HG03342 (cell line): Measurements from ENCODE around the gene MAP4K3.

Source experiments
- ATAC-seq: cut with Tn5 transposase; IDR thresholded peaks from one replicate; pipeline ENCODE4 v1.9.1; 2021; ENCODE audit warnings: mild to moderate bottlenecking, moderate library complexity; ENCODE audit not compliant: unreplicated experiment

Gene MAP4K3

DNA sequence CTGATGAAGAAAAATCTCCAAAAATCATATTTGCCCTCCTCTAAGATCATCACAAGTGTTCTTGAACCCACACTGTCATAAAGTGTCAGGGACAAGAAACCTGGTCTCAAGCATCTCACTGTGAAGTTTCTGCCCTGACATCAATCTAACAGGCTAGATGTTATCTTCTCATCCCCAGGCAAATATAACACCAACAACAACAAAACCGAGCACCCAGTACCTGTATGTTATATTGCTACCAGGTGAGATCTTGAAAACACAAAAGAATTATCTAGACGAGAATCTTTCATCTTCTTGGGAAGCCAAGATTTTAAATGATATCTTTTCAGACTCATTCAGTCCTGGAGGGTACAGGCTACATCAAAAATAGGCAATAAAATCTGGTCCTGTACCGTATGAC is 8.8 kb upstream of the MAP4K3 start:
- no peak for ATAC-seq

DNA sequence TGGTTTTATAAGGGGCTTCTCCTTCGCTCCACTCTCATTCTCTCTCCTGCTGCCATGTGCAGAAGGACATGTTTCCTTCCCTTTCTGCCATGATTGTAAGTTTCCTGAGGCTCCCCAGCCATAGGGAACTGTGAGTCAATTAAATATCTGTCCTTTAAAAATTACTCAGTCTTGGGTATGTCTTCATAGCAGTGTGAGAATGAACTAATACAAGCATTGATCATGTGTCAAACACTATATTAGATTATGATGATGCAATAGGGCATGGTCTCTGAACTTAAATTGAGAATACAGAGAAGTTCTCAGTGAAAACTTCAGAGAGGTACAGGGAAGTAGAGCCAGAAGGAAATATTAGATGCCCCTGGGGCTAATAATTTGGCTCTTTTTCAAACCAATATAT is 5.9 kb upstream of the MAP4K3 start:
- no peak for ATAC-seq

DNA sequence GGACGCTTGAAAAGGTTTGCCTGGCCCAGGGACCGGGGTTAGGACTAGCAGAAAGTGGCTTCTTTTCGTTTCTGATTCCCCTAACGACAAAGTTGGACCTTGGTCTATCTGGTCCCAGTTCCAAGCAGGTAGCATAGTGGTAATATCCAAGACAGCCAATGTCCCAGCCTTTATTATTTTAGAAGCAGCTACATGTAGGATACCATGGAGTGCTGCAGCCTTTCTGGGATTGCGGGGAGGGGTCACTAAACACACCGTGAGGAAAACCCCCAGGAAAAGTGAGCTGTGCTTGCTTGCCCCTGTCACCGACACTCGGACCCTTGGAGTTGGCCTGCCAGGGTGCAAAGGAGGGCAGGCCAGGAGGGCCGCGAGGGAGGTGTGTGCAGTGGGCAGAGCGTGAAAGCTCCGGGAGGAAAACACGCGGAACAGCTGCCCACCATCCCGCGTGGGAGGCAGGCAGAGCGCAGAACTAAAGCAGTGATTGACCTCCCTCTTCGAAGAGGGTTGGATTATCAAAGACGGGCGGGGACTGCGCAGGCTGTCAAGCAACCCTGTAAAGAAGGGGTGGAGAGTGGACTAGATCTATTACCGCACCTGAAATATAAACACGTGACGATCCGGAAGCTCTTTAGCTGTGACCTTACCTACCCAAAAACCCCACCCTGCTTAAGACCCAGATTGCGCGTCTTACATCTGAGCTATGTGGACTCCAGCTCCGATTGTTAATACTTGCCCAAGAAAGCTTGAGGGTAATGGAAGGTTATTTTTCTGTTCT is 624 bp upstream of the MAP4K3 start:
- peak; percentile 60 for ATAC-seq

DNA sequence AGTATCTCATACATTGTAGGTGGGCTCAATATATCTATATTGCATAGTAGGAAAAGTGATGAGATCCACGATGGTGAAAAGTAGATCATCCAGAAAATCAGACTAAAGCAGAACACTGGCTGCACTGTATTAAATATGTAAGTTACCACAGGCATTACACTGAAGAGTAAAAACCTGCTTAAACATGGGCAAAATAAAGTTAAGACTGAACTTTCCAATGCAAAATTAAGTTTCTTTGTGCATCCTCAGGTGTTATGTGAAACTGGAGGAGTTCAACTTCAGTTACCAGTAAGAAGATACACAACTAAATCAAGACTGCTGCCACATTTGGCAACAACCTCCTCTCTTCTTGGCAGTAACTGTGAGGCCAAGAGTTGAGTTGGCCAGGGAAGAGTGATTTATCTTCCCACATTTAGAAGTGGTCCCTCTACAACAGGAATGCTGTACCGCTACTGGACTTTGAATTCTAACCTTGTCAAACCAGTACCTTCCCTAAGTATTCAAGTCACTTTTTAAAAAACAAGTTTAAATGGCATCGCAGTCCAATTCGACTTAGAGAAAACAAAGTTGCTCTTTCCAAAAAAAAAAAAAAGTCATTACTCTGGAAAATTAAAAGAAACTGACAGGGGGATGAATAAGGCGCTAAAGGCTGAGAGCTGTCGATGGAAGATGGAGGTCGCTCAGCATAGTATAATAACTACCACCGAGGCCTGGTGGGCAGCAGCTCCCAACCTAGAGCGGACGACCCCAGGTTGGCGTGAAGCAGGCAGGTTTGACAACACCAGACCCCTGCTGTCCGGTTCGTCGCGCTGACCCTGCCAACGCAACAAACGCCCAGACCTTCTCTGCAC is 1.1 kb downstream of the MAP4K3 start:
- no peak for ATAC-seq

DNA sequence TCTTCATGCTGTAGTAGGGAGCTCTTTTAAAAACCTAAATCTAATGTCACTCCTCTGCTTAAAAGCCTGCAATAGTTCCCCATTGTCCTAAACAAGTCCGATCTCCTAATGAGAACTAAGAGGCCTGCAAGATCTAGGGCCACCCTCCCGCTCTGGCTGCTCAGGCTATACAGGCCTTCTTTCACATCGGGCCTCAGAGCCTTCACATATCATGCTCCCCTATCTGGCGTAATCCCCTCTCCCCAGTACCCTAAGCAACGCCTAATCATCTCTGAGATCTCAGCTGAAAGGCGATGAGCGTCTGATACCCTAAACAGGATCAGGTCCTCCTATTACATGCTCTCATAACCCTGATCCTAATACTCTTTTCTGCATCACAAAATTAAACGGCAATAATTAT is 1.9 kb downstream of the MAP4K3 start:
- ATAC-seq, result no peak

DNA sequence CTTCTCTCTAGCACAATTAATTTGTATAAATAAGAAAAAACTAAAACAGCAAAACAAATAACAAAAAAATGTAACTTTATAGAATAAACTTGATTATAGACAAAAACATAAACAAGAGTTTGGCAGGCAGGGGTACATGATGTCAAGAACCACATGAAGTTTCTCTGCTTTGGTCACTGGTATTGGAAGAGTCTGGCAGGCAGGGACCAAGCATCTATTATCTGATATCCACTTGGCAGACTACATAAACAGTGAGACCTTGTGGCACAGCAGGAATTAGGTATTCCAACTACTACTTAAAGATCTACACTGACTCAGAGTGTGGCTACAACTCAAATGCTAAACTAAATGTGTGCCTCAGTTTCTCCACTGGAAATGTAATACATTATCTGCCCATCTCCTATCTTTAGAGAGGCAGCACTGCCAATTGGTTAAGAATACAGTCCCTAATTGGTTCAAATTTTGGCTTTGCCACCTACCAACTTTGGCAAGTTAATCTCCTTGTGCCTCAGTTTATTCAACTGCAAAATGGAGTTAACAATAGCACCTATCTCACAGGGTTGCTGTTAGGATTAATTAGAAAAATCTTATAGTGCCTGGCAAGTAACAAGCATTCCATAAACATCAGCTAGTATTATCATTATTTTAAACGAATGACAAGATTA is 2.7 kb downstream of the MAP4K3 start:
- ATAC-seq, result no peak

DNA sequence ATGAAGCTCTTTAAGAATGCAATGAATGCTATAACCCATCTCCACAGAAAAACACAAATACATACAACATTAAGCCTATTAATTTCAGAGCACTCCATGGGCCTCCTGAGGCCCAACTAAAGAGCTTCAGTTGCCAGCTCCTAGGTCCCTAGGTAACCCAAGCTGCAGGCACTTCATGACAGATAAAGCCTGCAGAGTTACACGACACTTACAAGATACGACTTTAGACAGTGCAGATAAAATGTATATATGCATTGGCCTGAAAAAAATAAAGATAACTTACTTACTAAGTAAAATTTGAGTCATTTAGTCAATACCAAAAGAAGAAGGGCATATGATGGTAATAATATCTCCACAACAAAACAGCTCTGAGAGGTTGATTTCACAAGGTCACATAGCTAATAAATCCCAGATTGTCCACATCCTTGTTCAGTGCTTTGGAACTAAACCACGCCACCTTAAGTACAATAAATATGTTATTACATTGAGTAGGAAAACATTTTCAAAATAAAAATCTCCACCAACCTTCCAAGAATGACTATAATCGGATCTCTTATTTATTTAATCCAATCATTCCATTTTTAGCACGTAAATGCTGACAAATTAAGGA is 3.4 kb downstream of the MAP4K3 start:
- no peak for ATAC-seq

DNA sequence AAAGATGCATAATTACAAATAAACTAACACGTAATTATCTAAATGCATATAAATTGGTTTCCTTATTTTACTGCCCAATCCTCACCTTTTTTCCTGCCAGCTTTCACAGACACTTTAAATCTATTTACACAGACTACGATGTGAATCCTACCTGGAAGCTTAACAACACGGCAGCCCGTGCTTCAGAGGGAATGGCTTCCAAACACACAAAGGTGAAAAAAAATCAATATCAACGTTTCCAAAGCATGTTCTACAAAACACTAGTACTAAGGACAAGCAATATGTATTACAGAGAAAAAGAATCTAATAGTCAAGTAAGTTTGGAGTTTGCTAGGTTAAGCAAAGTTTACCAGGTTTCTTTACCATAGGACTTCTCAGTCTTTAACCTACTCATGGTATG is 4.4 kb downstream of the MAP4K3 start:
- no peak for ATAC-seq

DNA sequence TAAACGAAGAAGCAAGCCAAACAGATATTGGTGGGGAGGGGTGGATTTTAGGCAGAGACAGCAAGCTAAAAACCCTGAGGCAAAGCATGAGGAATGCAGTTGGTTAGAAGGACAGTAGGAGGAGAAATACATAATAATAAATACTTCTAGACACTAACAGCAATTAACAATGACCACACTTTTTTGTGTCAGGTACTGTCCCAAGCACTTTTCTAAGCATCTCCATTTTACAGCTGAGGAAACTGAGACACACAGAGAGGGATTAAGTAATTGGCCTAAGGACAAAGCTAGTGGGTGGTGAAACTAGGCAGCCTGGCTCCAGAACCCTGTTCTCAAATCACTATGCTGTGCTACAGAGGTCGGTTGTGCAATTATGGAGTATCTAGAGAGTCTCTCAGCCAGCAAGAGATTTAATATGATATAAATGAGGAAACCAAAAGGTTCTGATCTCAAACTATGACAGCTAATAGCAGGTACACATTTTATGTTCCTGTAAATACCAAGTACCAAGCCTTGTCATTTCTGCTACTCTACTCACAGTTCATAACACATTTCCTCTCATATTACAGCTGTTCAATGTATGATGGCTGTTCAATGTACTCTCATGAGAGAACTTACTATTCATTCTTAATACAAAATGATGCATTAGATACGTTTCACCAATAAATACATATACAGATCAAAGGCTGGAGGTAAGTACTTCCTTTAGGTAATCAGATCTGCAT is 5.3 kb downstream of the MAP4K3 start:
- ATAC-seq, result no peak

DNA sequence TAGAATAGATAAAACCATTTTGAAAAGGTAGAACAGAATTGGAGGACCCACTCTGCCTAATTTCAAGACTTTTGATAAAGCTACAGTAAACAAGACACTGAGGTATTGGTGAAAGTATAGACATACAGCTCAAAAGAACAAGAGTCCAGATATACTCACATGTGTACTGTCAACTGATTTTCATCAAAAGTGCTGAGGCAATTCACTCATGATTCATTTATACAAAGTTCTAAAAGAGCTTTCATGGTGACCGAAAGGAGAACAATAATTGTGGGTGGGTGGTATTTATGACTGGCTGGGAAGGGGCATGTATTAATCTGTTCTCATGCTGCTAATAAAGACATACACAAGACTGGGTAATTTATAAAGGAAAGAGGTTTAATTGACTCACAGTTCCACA is 7.3 kb downstream of the MAP4K3 start:
- no peak for ATAC-seq

DNA sequence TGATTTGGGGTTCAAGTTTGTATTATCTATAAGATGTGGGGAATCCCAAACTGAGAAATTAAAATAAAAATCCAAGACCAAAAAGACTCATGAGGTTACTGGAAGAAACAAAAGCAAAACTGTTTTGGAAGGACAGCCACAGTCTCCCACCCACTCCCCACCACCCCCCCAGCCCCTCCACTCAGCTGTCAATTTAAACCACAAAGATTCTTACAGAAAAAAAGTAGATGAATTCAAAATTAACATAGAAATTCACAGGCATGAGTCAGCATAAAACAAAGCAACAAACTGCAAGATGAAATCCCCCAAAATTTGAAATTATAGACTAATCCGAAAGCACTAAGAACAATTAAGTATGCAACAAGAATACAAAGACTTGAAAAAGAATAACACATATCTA is 12.1 kb downstream of the MAP4K3 start:
- ATAC-seq, result no peak

DNA sequence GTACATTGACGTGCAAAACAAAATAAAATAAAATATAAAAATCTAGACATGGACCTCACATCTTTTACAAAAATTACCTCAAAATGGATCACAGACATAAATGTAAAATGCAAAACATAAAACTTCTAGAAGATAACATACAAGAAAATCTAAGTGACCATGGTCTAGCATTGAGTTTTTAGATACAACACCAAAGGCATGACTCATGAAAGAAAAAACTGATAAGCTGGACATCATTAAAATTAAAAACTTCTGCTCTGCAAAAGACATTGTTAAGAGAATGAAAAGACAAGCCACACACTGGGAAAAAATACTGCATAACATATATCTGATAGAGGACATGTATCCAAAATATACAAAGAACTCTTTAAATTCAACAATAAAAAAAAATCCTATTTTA is 14.4 kb downstream of the MAP4K3 start:
- no peak for ATAC-seq

DNA sequence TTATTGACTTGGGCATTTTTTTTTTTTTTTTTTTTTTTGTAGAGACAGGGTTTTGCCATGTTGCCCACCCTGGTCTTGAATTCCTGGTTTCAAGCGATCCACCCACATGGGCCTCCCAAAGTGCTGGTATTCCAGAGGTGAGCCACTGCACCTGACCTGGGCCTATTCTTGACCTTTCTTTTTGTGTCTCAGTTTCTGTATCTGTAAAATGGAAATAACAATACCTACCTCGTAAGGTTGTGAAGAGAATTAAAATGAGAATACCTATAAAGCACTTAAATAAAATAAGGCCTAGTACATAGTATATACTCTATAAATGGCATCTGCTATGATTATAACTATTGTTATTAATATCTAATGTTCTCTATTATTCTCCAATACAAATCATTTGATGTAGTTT is 15.7 kb downstream of the MAP4K3 start:
- no peak for ATAC-seq

DNA sequence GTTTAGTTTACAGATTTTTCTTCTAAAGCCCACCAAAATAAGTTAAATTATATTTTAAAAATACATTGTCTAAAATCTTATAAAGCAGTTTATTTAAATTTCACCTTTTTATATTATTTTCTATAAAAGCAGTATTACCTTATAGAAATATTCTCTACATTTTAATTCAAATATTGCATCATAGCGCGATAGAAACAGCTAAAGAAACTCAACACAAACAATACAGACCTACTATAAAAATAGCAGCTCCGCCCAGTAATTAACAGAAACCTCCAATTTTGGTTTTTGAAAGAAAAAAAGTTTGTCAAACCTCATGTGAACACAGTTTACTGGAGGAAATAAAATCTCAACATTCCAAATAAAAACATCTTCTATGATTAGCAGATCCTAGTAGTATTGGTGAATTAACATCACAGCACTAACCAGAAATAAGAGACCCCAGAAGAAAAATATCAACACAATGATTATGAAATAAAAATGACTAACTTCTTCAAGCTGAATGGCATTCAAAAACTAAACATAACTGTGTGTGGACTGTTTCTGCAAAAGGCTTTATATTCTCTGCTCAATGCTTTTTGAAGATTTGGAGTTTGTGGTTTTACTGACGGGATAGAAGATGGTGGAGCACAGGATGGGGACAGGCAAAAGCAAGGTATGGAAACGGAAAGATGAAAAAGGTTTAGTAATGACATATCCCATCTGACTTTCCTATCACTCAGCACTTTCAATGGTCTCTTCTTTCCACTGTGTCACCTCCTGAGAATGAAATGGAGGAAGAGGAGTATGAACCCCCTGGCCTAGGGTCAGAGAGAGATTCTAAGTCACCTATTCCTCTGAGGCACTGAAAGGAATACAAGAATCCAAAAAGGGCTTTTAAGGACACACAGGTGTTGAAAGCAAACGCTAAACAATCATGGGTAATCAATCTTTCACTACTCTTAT is 17.5 kb downstream of the MAP4K3 start:
- ATAC-seq, result no peak

DNA sequence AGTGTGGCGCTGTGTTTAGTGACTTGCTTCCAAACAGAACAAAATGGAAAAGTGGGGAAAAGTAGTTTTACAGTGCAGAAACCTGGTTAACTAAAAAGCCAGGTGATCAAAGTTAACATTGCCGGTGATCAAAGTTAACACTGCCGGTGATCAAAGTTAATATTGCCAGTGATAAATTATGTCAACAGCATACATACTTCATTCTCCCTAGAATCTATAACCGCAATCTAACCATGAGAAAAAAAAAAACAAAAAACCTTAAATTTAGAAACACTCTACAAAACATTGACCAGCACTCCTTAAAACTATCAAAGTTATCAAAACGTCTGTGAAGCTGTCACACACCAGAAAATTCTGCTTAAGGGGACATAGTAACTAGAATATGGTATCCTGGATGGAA is 18.6 kb downstream of the MAP4K3 start:
- no peak for ATAC-seq

DNA sequence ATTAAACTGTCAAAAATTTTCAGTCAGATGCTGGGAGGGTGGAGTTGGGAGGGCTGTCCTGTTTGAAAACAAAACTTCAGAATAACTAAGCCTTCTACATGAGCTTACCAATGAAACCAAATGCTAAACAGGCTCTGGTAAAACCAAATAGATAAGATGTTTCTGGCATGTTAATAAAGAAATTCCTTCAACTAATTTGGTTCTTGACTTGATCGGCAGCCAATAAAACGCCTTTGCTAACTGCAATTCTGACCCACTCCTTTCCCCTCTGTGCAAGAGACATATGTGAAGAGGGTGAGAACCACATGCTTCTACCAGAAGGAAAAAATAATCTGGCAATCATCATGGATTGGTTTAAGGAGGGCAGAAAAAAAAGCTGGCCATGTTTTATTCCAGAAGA is 20.9 kb downstream of the MAP4K3 start:
- ATAC-seq, result no peak

DNA sequence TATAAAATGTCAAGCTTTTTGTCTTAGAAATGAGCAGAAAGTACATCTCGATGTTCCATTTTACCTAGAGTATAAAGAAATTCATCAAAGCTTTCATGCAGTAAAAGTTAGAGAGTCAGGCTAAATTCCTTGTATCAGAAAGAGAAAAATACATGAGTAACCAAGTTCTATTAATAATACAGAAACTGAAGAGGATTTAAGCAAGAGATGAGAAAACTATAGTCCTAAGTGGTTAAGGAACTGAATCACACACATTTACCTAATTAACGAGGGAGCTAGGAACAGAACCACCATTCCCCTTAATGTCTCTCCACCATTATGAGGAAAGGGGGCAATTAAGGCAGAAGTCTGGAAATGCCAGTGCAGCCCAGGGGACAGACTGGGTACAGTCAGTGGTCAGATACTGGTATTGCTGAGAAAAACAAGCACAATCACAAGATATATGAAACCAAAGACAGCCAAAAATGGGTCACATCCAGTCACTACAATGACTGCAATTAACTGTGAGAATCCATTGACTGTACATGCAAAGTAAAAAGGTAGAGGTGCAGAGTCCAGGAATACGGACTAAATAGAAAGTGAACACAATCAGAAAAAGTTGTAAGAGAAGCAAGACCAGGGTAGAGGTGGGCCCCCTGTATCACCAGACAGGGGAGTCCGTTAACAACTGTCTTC is 23.9 kb downstream of the MAP4K3 start:
- peak; percentile 36 for ATAC-seq

DNA sequence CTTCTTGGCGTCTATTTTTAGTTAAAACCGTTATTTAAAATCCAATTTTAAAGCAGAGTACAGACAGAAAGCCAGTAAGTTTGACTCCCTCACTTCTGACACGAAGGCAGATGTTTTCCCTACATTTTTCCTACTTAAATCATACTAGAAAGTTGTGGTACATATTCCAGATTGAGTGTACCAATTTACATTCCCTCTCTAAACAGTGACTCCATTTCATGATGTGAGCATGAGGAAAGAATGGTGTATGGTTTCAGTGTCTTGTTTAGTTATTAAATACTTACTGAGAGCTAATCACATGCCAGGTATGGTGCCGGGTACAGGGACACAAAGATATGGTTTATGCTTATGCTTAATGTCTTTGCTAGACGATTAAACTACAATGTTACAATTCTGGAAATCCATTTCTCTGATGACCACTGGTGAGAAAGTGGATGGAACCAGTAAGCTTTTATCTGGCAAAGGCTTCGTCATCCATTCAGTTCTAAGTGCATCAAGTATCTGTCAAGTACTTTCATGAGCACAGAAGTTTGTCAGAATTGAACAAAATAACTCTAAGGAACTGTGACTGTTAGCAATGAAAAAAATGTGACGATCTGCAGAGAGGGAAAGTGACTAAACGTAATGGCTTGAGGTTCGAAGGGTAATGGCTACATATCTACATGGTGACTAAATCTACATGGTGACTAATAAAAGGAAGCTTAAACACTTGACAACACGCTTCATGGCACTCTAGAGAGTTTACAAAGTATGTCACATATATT is 25.7 kb downstream of the MAP4K3 start:
- ATAC-seq, result no peak
